HepG2 (cell line): Measurements from ENCODE around the gene DNAJC13. TPM values are rescaled to one million over a fixed set of nuclear protein-coding genes. Genes with fewer than 3 reads are reported as not detected.

Experiments used
- ARID5B ChIP-seq: IDR thresholded peaks from 2 replicates; pipeline ENCODE4 v1.4.0; 2020; ENCODE audit warnings: mild to moderate bottlenecking, missing genetic modification reagents
- CENPT ChIP-seq: sonication (generic); formaldehyde crosslinking; IDR thresholded peaks from 2 replicates; pipeline ENCODE4 v1.8.0; 2022; ENCODE audit warnings: low read depth, mild to moderate bottlenecking, moderate library complexity, missing genetic modification reagents
- NFYC ChIP-seq: IDR thresholded peaks from 2 replicates; pipeline ENCODE4 v1.6.1; 2016; ENCODE audit warnings: missing genetic modification reagents, missing compliant biosample characterization
- NR1H2 ChIP-seq: sonication (generic); formaldehyde crosslinking; IDR thresholded peaks from 2 replicates; pipeline ENCODE4 v1.8.1; 2022; ENCODE audit warnings: low read depth, missing genetic modification reagents, borderline replicate concordance
- NR3C1 ChIP-seq: sonication (generic); formaldehyde crosslinking; IDR thresholded peaks from 2 replicates; pipeline ENCODE4 v1.4.0; 2020; ENCODE audit warnings: missing genetic modification reagents
- RBFOX2 ChIP-seq: fragments of 200-400 bp; formaldehyde crosslinking; IDR thresholded peaks from 2 replicates; pipeline ENCODE4 v1.6.1; 2017; ENCODE audit warnings: low read depth, mild to moderate bottlenecking, low read length
- SP1 ChIP-seq, 2 experiments: fragments of 450-650 bp in 1 of 2; sonication (generic) in 1 of 2; formaldehyde crosslinking in 1 of 2; IDR thresholded peaks; 2 replicates each; pipeline versions ENCODE4 v1.4.0 to v1.6.1; 2016 to 2020; ENCODE audit warnings: missing genetic modification reagents in 1 of 2
- TAF1 ChIP-seq: sonication (generic); formaldehyde crosslinking; IDR thresholded peaks from 2 replicates; pipeline ENCODE4 v1.4.0; 2020; ENCODE audit warnings: missing genetic modification reagents
- ZNF101 ChIP-seq: sonication (generic); formaldehyde crosslinking; IDR thresholded peaks from 2 replicates; pipeline ENCODE4 v1.4.0; 2020; ENCODE audit warnings: mild to moderate bottlenecking, low read depth, missing genetic modification reagents, borderline replicate concordance
- ZNF24 ChIP-seq: fragments of 450-650 bp; IDR thresholded peaks from 2 replicates; pipeline ENCODE4 v1.6.1; 2017; ENCODE audit warnings: antibody characterized with exemption, mild to moderate bottlenecking
- ZNF317 ChIP-seq: sonication (generic); formaldehyde crosslinking; IDR thresholded peaks from 2 replicates; pipeline ENCODE4 v1.5.0; 2020; ENCODE audit warnings: mild to moderate bottlenecking, missing genetic modification reagents
- polyA plus RNA-seq, 8 experiments: library from polyadenylated mRNA; depleted of rRNA in 3 of 8; stranded (reverse) in 7 of 8; unstranded in 1 of 8; fragments of >200 nt; fragmentation: Illumina TruSeq in 4 of 8; extraction: Trizol in 4 of 8; gene quantifications; 2 replicates each; pipeline versions ENCODE4 v1.2.1 to v1.2.3, GENCODE V29; 2011 to 2016; ENCODE audit warnings: low read depth in 4 of 8, missing spikeins in 1 of 8, mixed read lengths in 1 of 8; ENCODE audit not compliant: insufficient read depth in 1 of 8
- total RNA-seq, 5 experiments: library from RNA; depleted of rRNA; stranded (reverse); fragments of >200 nt; fragmentation: Illumina TruSeq; extraction: Trizol; gene quantifications; 2 replicates each; pipeline ENCODE4 v1.2.3, GENCODE V29; 2016; ENCODE audit warnings: low read depth in 1 of 5
- TF ChIP-seq, protein P1 (sequence below): sonication (generic); formaldehyde crosslinking; IDR thresholded peaks from 2 replicates; pipeline ENCODE4 v1.5.1; 2020; ENCODE audit warnings: mild to moderate bottlenecking, missing genetic modification reagents, borderline replicate concordance
- TF ChIP-seq, protein P2 (sequence below): sonication (generic); formaldehyde crosslinking; IDR thresholded peaks from 2 replicates; pipeline ENCODE4 v1.4.0; 2020; ENCODE audit warnings: mild to moderate bottlenecking, missing genetic modification reagents

The DNAJC13 gene
- total and polyA plus RNA-seq, 2 of the 13 experiments (the other 11 are each of a cell fraction or from before 2014, with no cell fraction given): 9.1 to 26.2 TPM

DNA sequence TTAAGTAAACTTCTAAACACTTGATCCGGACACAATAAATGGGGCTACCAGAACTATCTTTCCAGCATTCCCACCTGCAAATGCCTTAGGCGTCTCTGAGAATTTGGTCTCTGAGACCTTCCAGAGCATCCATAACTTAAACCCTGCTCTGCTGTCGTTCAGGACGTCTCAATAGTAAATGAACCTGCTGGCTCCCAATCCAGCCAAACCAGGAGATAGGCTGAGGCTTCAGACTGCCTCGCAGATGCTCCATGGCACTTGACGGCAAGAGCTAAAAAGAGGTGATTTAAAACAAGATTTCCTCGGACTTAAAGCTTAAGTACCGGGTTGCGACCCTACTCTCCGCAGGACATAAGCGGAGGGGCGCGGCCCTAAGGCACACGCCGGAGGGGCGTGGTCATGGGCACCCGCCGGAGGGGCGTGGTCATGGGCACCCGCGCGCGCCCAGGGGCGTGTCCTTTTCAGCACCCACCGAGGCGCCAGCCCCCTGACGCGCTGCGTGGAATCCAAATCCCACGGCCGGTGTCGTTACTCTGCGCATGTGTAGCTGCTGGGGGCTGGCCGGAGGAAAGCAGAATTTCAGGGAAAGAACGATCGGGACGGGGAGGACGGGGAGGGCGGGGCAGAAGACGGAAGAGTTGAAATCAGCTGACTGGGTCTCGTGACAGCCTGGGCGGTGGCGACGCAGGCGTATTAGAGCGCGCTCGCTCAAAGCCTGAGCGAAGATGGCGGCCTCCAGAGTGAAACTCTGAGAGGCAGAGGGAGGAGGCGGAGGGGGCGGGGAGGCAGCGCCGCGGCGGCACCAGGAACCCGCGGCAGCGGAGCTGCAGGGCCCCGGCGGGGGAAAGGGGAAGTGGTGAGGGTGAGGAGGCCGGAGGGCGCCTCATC lies at the start of gene DNAJC13 (continued):
- TF ChIP-seq, protein P1, sequence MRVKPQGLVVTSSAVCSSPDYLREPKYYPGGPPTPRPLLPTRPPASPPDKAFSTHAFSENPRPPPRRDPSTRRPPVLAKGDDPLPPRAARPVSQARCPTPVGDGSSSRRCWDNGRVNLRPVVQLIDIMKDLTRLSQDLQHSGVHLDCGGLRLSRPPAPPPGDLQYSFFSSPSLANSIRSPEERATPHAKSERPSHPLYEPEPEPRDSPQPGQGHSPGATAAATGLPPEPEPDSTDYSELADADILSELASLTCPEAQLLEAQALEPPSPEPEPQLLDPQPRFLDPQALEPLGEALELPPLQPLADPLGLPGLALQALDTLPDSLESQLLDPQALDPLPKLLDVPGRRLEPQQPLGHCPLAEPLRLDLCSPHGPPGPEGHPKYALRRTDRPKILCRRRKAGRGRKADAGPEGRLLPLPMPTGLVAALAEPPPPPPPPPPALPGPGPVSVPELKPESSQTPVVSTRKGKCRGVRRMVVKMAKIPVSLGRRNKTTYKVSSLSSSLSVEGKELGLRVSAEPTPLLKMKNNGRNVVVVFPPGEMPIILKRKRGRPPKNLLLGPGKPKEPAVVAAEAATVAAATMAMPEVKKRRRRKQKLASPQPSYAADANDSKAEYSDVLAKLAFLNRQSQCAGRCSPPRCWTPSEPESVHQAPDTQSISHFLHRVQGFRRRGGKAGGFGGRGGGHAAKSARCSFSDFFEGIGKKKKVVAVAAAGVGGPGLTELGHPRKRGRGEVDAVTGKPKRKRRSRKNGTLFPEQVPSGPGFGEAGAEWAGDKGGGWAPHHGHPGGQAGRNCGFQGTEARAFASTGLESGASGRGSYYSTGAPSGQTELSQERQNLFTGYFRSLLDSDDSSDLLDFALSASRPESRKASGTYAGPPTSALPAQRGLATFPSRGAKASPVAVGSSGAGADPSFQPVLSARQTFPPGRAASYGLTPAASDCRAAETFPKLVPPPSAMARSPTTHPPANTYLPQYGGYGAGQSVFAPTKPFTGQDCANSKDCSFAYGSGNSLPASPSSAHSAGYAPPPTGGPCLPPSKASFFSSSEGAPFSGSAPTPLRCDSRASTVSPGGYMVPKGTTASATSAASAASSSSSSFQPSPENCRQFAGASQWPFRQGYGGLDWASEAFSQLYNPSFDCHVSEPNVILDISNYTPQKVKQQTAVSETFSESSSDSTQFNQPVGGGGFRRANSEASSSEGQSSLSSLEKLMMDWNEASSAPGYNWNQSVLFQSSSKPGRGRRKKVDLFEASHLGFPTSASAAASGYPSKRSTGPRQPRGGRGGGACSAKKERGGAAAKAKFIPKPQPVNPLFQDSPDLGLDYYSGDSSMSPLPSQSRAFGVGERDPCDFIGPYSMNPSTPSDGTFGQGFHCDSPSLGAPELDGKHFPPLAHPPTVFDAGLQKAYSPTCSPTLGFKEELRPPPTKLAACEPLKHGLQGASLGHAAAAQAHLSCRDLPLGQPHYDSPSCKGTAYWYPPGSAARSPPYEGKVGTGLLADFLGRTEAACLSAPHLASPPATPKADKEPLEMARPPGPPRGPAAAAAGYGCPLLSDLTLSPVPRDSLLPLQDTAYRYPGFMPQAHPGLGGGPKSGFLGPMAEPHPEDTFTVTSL (CRISPR knock-in tag): 0 out of 2 replicates have a peak, but pooled peaks have one; percentile 21
- TF ChIP-seq RBFOX2 (peak; percentile 90), ZNF101 (CRISPR knock-in tag) (no peak), TAF1 (CRISPR knock-in tag) (peak; percentile 84), NR1H2 (no peak), SP1 (IDR thresholded peaks at IDR 0.05) (no peak), SP1 (CRISPR knock-in tag; IDR thresholded peaks at IDR 0.05) (peak; percentile 88), ZNF317 (CRISPR knock-in tag) (no peak), NFYC (CRISPR knock-in tag) (0 out of 2 replicates have a peak, but pooled peaks have one; percentile 1), ARID5B (CRISPR knock-in tag) (peak; percentile 10; the same call in 1 of the 2 replicates), CENPT (CRISPR knock-in tag) (no peak), NR3C1 (no peak), ZNF24 (no peak)
- TF ChIP-seq, protein P2, sequence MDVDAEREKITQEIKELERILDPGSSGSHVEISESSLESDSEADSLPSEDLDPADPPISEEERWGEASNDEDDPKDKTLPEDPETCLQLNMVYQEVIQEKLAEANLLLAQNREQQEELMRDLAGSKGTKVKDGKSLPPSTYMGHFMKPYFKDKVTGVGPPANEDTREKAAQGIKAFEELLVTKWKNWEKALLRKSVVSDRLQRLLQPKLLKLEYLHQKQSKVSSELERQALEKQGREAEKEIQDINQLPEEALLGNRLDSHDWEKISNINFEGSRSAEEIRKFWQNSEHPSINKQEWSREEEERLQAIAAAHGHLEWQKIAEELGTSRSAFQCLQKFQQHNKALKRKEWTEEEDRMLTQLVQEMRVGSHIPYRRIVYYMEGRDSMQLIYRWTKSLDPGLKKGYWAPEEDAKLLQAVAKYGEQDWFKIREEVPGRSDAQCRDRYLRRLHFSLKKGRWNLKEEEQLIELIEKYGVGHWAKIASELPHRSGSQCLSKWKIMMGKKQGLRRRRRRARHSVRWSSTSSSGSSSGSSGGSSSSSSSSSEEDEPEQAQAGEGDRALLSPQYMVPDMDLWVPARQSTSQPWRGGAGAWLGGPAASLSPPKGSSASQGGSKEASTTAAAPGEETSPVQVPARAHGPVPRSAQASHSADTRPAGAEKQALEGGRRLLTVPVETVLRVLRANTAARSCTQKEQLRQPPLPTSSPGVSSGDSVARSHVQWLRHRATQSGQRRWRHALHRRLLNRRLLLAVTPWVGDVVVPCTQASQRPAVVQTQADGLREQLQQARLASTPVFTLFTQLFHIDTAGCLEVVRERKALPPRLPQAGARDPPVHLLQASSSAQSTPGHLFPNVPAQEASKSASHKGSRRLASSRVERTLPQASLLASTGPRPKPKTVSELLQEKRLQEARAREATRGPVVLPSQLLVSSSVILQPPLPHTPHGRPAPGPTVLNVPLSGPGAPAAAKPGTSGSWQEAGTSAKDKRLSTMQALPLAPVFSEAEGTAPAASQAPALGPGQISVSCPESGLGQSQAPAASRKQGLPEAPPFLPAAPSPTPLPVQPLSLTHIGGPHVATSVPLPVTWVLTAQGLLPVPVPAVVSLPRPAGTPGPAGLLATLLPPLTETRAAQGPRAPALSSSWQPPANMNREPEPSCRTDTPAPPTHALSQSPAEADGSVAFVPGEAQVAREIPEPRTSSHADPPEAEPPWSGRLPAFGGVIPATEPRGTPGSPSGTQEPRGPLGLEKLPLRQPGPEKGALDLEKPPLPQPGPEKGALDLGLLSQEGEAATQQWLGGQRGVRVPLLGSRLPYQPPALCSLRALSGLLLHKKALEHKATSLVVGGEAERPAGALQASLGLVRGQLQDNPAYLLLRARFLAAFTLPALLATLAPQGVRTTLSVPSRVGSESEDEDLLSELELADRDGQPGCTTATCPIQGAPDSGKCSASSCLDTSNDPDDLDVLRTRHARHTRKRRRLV (CRISPR knock-in tag): no peak
